Measurements from ENCODE around the gene LRRC27.

The LRRC27 gene

GRCh38 chr10:132418527-132419416, 86.8 kb downstream of the LRRC27 start:
- no peak overlapping the region for H2AK5ac ChIP-seq (ENCODE audit: low read length, severe bottlenecking)
- H2BK120ac ChIP-seq (ENCODE audit: low read depth, low read length): no peak overlapping the region
- H4K91ac ChIP-seq (ENCODE audit: low read length): peak overlapping the region; percentile 43
- peaks cover 5 to 35% of the 10 kb centered on the region in 2 experiments for H3K36me3 ChIP-seq (ENCODE audit: control insufficient read depth in 1 of 2, insufficient read depth in 2 of 2, low read depth in 1 of 2, low read length in 2 of 2)
- H2BK5ac ChIP-seq (ENCODE audit: low read depth, low read length, poor library complexity, severe bottlenecking): no peak overlapping the region
- H3K9me3 ChIP-seq (ENCODE audit: control insufficient read depth, low read length): no peaks in the 10 kb centered on the region
- peak overlapping the region; percentile 90 for H2BK15ac ChIP-seq (ENCODE audit: low read depth, poor library complexity, severe bottlenecking)
- peaks cover 70% of the 10 kb centered on the region for H3K4me1 ChIP-seq (ENCODE audit: control insufficient read depth, insufficient read depth, low read depth, low read length)
- no peak overlapping the region for H3K4me3 ChIP-seq (ENCODE audit: insufficient read depth in 1 of 2, low read depth in 1 of 2, low read length in 2 of 2)
- no peak overlapping the region for H3K14ac ChIP-seq (ENCODE audit: low read length in 2 of 2)
- H3K9ac ChIP-seq (ENCODE audit: low read length): no peak overlapping the region
- H4K8ac ChIP-seq (ENCODE audit: low read length): peak overlapping the region; percentile 59
- peaks cover 23% of the 10 kb centered on the region for H3K79me1 ChIP-seq (replicated peaks; ENCODE audit: low read length, poor library complexity, severe bottlenecking)
- no peak overlapping the region for H3K27ac ChIP-seq (ENCODE audit: low read length, poor library complexity, severe bottlenecking)
- peak overlapping the region; percentile 40 to 42 for H3K4ac ChIP-seq (ENCODE audit: low read depth in 1 of 2, low read length in 2 of 2)
- H3K18ac ChIP-seq (ENCODE audit: low read depth in 1 of 2, low read length in 2 of 2): peak overlapping the region; percentile 78 to 79
- H3K23ac ChIP-seq (ENCODE audit: low read length in 2 of 2): no peak overlapping the region
- H3K4me2 ChIP-seq (ENCODE audit: low read length, poor library complexity, severe bottlenecking): no peak overlapping the region
- no peak overlapping the region for H2AFZ ChIP-seq (ENCODE audit: low read depth, low read length)
- DNase-seq: no peak
- peak overlapping the region in 1 of 2 experiments; percentile 72 for H2BK12ac ChIP-seq (ENCODE audit: low read length in 2 of 2)
- H3K27me3 ChIP-seq (ENCODE audit: control insufficient read depth in 1 of 2, insufficient read depth in 1 of 2, low read length in 2 of 2): no peaks in the 10 kb centered on the region
- 62% methylated on average over 18 of the region's 18 CpGs for WGBS

- no peak overlapping the region for H3K9ac ChIP-seq (ENCODE audit: low read length)
- peak overlapping the region; percentile 40 for H2BK120ac ChIP-seq (ENCODE audit: low read depth, low read length)
- H3K79me1 ChIP-seq (replicated peaks; ENCODE audit: low read length, poor library complexity, severe bottlenecking): peaks cover 20% of the 10 kb centered on the region
- peaks cover 70% of the 10 kb centered on the region for H3K4me1 ChIP-seq (ENCODE audit: control insufficient read depth, insufficient read depth, low read depth, low read length)
- H2BK12ac ChIP-seq (ENCODE audit: low read length in 2 of 2): peak overlapping the region; percentile 49 to 80
- H2BK15ac ChIP-seq (ENCODE audit: low read depth, poor library complexity, severe bottlenecking): peak overlapping the region; percentile 91
- 96% methylated on average over 24 of the region's 25 CpGs for whole genome bisulfite sequencing
- no peaks in the 10 kb centered on the region for H3K27me3 ChIP-seq (ENCODE audit: control insufficient read depth in 1 of 2, insufficient read depth in 1 of 2, low read length in 2 of 2)
- peak overlapping the region; percentile 66 for H4K8ac ChIP-seq (ENCODE audit: low read length)
- no peak overlapping the region for H3K4me3 ChIP-seq (ENCODE audit: insufficient read depth in 1 of 2, low read depth in 1 of 2, low read length in 2 of 2)
- H2AK5ac ChIP-seq (ENCODE audit: low read length, severe bottlenecking): peak overlapping the region; percentile 60
- no peak overlapping the region for H2BK5ac ChIP-seq (ENCODE audit: low read depth, low read length, poor library complexity, severe bottlenecking)
- H3K4me2 ChIP-seq (ENCODE audit: low read length, poor library complexity, severe bottlenecking): no peak overlapping the region
- peak overlapping the region in 1 of 2 experiments; percentile 80 for H3K14ac ChIP-seq (ENCODE audit: low read length in 2 of 2)
- peak overlapping the region; percentile 63 to 73 for H3K18ac ChIP-seq (ENCODE audit: low read depth in 1 of 2, low read length in 2 of 2)
- no peak overlapping the region for H2AFZ ChIP-seq (ENCODE audit: low read depth, low read length)
- peaks cover 5 to 33% of the 10 kb centered on the region in 2 experiments for H3K36me3 ChIP-seq (ENCODE audit: control insufficient read depth in 1 of 2, insufficient read depth in 2 of 2, low read depth in 1 of 2, low read length in 2 of 2)
- H3K23ac ChIP-seq (ENCODE audit: low read length in 2 of 2): no peak overlapping the region
- peak overlapping the region; percentile 26 to 73 for H3K4ac ChIP-seq (ENCODE audit: low read depth in 1 of 2, low read length in 2 of 2)
- DNase-seq: no peak
- no peak overlapping the region for H3K27ac ChIP-seq (ENCODE audit: low read length, poor library complexity, severe bottlenecking)
- peak overlapping the region; percentile 70 for H4K91ac ChIP-seq (ENCODE audit: low read length)
- H3K9me3 ChIP-seq (ENCODE audit: control insufficient read depth, low read length): no peaks in the 10 kb centered on the region
Measured at GRCh38 chr10:132419538-132420468, 87.8 kb downstream of the LRRC27 start.

DNA sequence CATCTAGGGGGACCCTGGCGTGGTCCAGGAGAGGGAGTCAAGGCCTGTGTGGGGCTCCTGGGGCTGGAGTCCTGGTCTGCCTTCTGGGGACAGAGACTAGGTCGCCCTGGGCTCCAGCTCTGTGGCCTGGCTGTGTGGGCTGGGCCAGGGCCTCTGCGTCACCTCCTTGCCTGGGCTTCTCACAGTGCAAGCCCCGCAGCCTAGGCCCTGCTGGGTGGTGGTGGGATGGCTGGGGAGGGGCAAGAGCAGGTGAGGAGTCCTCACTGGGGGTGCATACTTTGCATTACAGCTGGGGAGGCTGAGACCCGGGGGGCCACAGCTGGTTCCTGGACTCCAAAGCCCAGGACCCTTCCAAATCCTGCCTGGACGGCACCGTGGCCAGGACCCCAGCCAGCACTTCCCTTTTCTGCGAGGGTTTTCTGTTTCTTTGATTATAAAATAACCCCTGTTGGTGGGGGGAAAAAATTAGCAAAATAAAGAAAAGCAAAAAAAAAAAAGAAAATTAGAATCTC, 88.5 kb downstream of the LRRC27 start:
- Histone ChIP-seq H3K27me3 (ENCODE audit: control insufficient read depth in 1 of 2, insufficient read depth in 1 of 2, low read length in 2 of 2) (no peaks in the 10 kb centered on the region), H2BK120ac (ENCODE audit: low read depth, low read length) (peak overlapping the region; percentile 56), H3K4ac (ENCODE audit: low read depth in 1 of 2, low read length in 2 of 2) (peak overlapping the region in 1 of 2 experiments; percentile 73), H3K14ac (ENCODE audit: low read length in 2 of 2) (peak overlapping the region in 1 of 2 experiments; percentile 37), H3K4me3 (ENCODE audit: insufficient read depth in 1 of 2, low read depth in 1 of 2, low read length in 2 of 2) (no peak overlapping the region), H2BK5ac (ENCODE audit: low read depth, low read length, poor library complexity, severe bottlenecking) (no peak overlapping the region), H3K36me3 (ENCODE audit: control insufficient read depth in 1 of 2, insufficient read depth in 2 of 2, low read depth in 1 of 2, low read length in 2 of 2) (peaks cover under 1 to 34% of the 10 kb centered on the region in 2 experiments), H2AK5ac (ENCODE audit: low read length, severe bottlenecking) (no peak overlapping the region), H3K9me3 (ENCODE audit: control insufficient read depth, low read length) (no peaks in the 10 kb centered on the region), H3K27ac (ENCODE audit: low read length, poor library complexity, severe bottlenecking) (no peak overlapping the region), H2BK12ac (ENCODE audit: low read length in 2 of 2) (peak overlapping the region; percentile 49 to 80), H3K18ac (ENCODE audit: low read depth in 1 of 2, low read length in 2 of 2) (peak overlapping the region; percentile 63 to 73), H3K4me2 (ENCODE audit: low read length, poor library complexity, severe bottlenecking) (no peak overlapping the region), H4K8ac (ENCODE audit: low read length) (peak overlapping the region; percentile 66), H3K79me1 (replicated peaks; ENCODE audit: low read length, poor library complexity, severe bottlenecking) (peaks cover 18% of the 10 kb centered on the region), H3K23ac (ENCODE audit: low read length in 2 of 2) (no peak overlapping the region), H3K4me1 (ENCODE audit: control insufficient read depth, insufficient read depth, low read depth, low read length) (peaks cover 72% of the 10 kb centered on the region), H2BK15ac (ENCODE audit: low read depth, poor library complexity, severe bottlenecking) (peak overlapping the region; percentile 60), H4K91ac (ENCODE audit: low read length) (peak overlapping the region; percentile 30), H2AFZ (ENCODE audit: low read depth, low read length) (no peak overlapping the region), H3K9ac (ENCODE audit: low read length) (no peak overlapping the region)
- 73% methylated on average over 7 of the region's 8 CpGs for WGBS
- DNase-seq: no peak

All from mesenchymal stem cell (in vitro differentiated cells and primary cell).